Measurements from ENCODE around the gene DOCK2.

The DOCK2 gene

DNA sequence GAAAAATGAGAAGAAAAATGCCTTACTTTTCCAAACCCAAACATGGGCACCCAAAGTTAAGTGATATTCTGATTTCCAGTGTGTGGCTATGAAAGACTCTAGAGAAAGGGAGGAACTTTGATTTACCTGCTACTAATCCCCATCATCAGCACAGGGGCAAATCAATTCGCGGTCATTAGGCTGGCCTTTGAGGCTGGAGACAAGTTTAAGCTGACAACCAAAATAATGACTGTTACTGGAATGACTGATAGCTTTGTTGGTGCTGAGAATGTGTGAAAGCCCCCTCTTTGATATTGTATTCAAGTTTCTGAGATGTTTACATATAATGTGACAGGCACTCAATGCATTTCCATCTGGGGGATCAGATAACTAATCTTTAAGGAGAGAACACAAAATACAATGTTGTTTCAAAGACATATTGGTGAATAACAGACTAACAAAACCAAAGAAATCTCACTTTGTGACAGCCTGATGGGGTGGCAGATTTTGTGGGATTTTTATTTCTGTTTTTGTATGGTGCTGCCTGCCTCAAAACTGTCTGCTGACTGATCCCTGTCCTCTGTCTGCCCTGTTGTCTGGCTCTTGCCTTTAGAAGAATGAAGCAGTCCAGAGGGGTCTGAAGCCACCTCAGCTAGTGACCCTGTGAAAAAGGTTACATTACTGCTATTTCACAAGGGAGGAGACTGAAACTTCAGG lies 355.9 kb downstream of the DOCK2 start:
- no peak overlapping the region for H3K4me3 ChIP-seq (ENCODE audit: low read length)
- TF ChIP-seq, protein P1, sequence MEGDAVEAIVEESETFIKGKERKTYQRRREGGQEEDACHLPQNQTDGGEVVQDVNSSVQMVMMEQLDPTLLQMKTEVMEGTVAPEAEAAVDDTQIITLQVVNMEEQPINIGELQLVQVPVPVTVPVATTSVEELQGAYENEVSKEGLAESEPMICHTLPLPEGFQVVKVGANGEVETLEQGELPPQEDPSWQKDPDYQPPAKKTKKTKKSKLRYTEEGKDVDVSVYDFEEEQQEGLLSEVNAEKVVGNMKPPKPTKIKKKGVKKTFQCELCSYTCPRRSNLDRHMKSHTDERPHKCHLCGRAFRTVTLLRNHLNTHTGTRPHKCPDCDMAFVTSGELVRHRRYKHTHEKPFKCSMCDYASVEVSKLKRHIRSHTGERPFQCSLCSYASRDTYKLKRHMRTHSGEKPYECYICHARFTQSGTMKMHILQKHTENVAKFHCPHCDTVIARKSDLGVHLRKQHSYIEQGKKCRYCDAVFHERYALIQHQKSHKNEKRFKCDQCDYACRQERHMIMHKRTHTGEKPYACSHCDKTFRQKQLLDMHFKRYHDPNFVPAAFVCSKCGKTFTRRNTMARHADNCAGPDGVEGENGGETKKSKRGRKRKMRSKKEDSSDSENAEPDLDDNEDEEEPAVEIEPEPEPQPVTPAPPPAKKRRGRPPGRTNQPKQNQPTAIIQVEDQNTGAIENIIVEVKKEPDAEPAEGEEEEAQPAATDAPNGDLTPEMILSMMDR (IDR thresholded peaks at IDR 0.05; ENCODE audit: insufficient read depth, low read depth, low read length, missing control alignments) = no peak
- DNase-seq (ENCODE audit: low read depth) = no peak

DNA sequence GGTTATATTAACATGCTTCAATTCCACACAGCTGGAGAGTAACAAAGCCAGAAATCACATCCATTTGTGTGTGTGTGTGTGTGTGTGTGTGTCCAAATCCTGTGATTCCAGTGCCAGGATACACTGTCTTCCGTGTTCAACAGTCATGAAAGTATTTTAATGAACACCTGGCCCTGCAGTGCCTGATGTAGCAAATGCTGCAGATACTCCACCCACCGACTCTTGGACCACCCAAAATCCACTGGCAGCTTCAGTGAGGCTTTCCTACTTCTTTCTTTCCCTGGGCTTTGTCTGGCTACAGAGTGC lies 356.4 kb downstream of the DOCK2 start:
- no peak for DNase-seq (ENCODE audit: low read depth)
- TF ChIP-seq, protein P1 (IDR thresholded peaks at IDR 0.05; ENCODE audit: insufficient read depth, low read depth, low read length, missing control alignments) = no peak
- no peak overlapping the region for H3K4me3 ChIP-seq (ENCODE audit: low read length)

DNA sequence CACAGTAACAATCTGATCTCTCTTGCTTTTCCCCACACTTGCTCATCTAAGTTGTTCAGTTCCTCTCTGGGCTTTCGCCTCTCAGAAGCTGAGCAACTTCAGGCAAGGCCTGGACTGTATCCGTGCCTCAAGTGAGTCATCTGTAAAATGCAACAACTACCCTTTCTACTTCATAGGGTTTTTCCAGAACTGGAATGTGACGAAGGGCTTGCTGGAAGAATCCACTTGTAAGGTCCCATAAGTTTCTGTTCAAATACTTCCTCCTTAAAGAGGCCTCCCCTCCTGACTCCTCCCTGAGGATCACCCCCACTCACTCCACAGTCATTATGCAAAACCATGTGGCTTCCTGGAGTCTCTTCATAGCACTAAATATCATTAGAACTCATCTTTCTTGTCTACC lies 360.7 kb downstream of the DOCK2 start:
- TF ChIP-seq, protein P1 (IDR thresholded peaks at IDR 0.05; ENCODE audit: insufficient read depth, low read depth, low read length, missing control alignments) = no peak
- DNase-seq (ENCODE audit: low read depth) = peak; percentile 41
- no peak overlapping the region for H3K4me3 ChIP-seq (ENCODE audit: low read length)

DNA sequence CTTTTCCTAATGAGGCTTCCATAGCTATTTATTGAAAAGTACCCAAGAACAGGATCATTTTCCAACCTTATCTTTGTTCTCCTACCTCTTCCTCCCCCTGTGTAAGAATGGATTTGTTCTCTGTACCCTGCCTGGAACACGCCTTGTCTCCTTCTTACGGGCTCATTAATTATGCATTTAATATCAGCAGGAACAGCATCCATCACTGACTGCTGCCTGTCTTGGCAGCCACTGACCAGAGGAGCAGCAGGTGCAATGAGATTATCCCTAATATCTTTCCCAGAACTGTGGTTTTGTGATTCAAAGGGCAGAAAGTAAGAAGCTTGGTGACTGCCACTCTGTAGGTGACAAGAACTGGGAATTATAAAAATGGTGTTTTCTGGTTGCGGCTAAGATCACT lies 362.5 kb downstream of the DOCK2 start:
- TF ChIP-seq, protein P1 (IDR thresholded peaks at IDR 0.05; ENCODE audit: insufficient read depth, low read depth, low read length, missing control alignments) = no peak
- no peak for DNase-seq (ENCODE audit: low read depth)
- no peak overlapping the region for H3K4me3 ChIP-seq (ENCODE audit: low read length)

DNA sequence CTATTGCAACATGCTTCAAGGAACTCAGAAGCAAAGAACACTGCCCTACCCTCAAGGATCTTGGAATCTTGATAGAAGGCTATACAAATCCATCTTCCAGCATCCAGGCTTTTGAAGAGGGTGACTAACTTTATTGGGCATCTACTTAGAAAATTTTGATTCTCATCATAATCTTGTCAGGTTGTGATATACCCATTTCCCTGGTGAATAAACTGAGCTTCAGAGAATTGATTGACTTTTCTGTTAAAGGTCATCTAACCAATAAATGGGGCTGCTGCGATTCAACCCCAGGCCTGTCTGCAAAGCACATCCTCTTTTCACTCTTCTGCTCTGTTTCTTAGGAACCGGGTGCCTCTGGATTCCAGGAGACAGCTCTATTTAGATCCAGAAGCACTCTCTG lies 363.1 kb downstream of the DOCK2 start:
- TF ChIP-seq, protein P1 (IDR thresholded peaks at IDR 0.05; ENCODE audit: insufficient read depth, low read depth, low read length, missing control alignments) = no peak
- DNase-seq (ENCODE audit: low read depth) = no peak
- no peak overlapping the region for H3K4me3 ChIP-seq (ENCODE audit: low read length)

DNA sequence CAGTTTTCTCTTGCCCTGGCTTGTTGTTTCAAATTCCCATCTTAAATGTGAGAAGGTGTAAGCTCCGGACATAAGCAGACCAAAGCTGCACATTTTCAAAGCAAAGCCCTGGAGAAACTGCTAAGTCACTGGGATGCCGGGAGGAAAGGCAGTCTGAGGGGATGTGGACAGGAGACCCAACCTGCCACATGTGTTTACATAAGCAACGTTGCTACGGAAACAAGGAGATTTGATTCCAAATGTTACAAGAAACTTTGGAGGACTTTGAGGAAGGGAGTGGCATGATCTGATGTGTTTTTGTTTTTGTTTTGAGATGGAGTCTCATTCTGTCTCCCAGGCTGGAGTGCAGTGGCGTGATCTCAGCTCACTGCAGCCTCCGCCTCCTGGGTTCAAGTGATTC lies 368.9 kb downstream of the DOCK2 start:
- no peak overlapping the region for H3K4me3 ChIP-seq (ENCODE audit: low read length)
- TF ChIP-seq, protein P1 (IDR thresholded peaks at IDR 0.05; ENCODE audit: insufficient read depth, low read depth, low read length, missing control alignments) = no peak
- no peak for DNase-seq (ENCODE audit: low read depth)

DNA sequence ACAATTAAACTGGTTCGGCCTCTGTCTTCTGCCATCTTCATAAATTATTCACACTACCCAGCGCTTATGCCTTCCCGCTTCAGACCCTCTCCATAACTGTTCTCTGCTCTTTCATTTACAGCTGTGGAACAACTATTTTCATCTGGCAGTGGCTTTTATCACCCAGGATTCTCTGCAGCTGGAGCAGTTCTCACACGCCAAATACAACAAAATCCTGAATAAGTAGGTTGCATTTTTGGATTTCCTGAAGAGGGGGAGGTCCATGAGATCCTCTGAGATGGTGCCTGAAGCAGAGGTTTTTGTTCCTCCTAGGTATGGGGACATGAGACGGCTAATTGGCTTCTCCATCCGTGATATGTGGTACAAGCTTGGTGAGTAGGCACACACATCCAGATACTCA lies 371.3 kb downstream of the DOCK2 start:
- TF ChIP-seq, protein P1 (IDR thresholded peaks at IDR 0.05; ENCODE audit: insufficient read depth, low read depth, low read length, missing control alignments) = no peak
- no peak for DNase-seq (ENCODE audit: low read depth)
- no peak overlapping the region for H3K4me3 ChIP-seq (ENCODE audit: low read length)
